GM18526 (cell line): ENCODE measurements around the gene CFHR4.

Experiments
- POLR2A ChIP-seq: IDR thresholded peaks from 3 replicates; pipeline ENCODE4 v1.6.1; 2011; ENCODE audit not compliant: insufficient read length; ENCODE audit errors: extremely low read depth

The CFHR4 gene

GRCh38 chr1:196887515-196888239 is at the start of gene CFHR4:
TSS of gene CFHR4 (plus strand) at chr1:196888052. CDS start at chr1:196888151, 99 bp downstream.
- TF ChIP-seq POLR2A = no peak

GRCh38 chr1:196856053-196856452 is 31.8 kb upstream of the CFHR4 start:
- TF ChIP-seq POLR2A = no peak

DNA sequence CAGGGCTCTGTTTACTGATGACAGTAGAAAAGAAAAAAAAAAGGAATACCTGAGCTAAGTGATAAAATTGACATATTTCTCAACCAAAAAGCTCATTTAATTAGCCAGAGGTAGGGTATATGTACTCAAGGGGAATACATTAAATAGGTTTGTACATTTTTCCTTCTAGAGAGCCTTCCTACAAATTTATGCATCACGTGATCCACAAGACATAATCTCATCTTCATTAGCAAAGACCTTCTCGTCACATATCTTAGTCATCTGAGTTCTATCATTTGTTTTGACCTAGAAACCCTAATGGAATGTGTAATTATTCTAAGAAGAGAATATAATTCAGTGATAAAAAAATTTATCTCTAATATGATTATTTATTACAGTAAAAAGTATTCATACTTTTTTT is 30.7 kb upstream of the CFHR4 start:
- no peak for TF ChIP-seq POLR2A

DNA sequence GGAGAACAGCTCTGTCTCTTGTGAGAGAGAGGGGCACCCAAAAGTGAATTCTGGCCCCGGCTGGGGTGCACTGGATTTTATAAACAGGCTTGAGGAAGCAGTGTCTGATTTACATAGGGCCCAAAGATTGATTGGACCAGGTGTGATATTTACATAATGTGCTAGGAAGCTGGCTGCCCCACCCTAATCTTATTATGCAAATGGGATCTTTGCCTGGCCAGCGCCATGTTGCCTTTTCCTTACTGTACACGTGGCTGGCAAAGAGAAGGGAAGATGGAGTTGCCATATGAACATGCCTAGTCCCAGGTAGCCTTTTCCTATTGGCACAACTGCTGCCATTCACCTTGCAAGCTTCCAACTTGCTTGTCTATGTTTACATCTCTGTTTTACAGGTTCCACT is 29.0 kb upstream of the CFHR4 start:
- no peak for TF ChIP-seq POLR2A

DNA sequence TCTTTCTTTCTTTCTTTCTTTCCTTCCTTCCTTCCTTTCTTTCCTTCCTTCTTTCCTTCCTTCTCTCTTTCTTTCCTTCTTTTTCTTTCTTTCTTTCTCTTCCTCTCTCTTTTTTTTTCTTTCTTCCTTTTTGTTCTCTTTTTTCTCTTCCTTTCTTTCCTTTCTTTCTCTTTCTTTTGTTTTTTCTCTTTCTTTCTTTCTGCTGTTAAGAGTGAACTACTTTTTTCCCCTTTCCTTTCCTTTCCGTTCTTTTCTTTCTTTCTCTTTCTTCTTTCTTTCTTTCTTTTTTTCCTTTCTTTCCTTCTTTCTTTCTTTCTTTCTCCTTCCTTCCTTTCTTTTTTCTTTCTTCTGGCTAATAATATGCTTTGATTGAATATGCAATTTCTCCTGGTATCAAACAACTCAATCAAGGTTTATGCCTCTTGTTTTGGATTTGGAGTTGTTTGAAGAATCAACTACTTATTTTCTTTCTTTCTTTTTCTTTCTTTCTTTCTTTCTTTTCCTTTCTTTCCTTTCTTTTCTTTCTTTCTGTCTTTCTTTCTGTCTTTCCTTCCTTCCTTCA is 27.4 kb upstream of the CFHR4 start:
- TF ChIP-seq POLR2A = no peak

- no peak for TF ChIP-seq POLR2A
Measured at GRCh38 chr1:196861429-196861828, 26.4 kb upstream of the CFHR4 start.

DNA sequence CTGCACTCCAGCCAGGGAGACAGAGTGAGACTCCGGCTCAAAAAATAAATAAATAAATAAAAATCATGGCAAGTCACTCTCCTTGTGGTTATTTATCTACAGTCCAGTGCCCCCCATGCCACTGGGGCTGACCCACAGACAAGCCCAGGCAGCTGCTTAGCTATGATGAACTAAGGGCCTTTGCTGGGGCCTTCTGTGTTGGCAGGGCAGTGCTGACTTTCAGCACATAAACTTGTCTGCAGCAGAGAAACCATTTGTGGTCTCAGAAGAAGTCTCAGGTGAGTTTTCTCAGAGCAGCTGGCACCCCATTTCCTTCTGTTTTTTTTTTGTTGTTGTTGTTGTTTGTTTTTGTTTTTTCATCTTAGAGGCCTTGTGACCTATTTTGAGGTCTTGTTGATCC is 20.9 kb upstream of the CFHR4 start:
- no peak for TF ChIP-seq POLR2A

- TF ChIP-seq POLR2A = no peak
Measured at GRCh38 chr1:196873385-196873784, 14.5 kb upstream of the CFHR4 start.

- TF ChIP-seq POLR2A = no peak
Measured at GRCh38 chr1:196875935-196876334, 11.9 kb upstream of the CFHR4 start.

DNA sequence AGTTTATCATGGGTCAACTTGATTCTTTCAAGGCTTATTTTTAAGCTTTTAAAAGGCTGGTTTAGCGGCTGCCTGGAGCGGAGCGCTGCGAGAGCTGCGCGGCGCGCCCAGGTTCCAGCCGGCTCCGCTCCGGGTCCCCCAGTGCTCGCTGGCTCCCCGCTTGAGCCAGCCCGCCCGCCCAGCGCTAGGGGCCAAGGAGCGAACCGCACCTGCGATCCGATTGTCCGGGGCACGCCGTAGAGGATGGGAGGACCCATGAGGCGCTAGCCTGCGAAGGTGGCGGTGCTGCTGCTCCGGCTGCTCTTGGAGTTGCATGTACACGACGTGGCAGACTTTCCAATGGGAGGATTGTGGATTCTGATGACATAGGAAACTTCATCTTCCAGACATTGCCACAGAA is 9.9 kb upstream of the CFHR4 start:
- TF ChIP-seq POLR2A = no peak

DNA sequence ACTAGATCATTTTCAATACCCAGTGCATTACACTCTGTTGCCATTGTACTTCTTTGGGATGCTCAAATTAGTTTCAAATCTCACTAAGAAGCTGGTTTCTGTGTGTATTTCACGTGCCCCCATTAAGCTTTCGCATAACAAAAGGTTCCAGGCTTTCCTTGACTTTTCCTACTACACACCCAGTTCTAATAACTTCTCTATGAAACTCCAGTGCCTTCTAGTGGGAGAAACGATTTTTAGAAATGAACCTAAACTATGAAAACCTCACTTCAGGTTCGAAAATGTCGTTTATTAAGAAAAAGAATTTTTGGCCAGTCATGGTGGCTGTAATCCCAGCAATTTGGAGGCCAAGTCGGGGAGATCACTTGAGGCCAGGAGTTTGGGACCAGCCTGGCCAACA is 2.8 kb downstream of the CFHR4 start:
- TF ChIP-seq POLR2A = no peak

- TF ChIP-seq POLR2A = no peak
Measured at GRCh38 chr1:196891251-196891650, 3.4 kb downstream of the CFHR4 start.

- no peak for TF ChIP-seq POLR2A
Measured at GRCh38 chr1:196896355-196896754, 8.5 kb downstream of the CFHR4 start.

GRCh38 chr1:196897158-196897828 is 9.4 kb downstream of the CFHR4 start:
- TF ChIP-seq POLR2A = no peak

GRCh38 chr1:196902344-196902743 is 14.5 kb downstream of the CFHR4 start:
- TF ChIP-seq POLR2A = no peak

- TF ChIP-seq POLR2A = no peak
Measured at GRCh38 chr1:196910215-196910614, 22.4 kb downstream of the CFHR4 start.
